OCI-M2 (cell line): ENCODE results near the gene CNTRL.
"Not testable (repeated sequence)": the region's sequence is repeated elsewhere in the genome, so short reads cannot be mapped to it uniquely, and the experiment has no call there.

Experiments used
- DNase-seq: peaks from one replicate; lab custom pipeline; 2025; ENCODE audit not compliant: unreplicated experiment; lab: John Stamatoyannopoulos, UW

The CNTRL gene

GRCh38 chr9:121069396-121069795 is 5.4 kb upstream of the CNTRL start:
- no peak for DNase-seq

GRCh38 chr9:121071370-121071755 is 3.4 kb upstream of the CNTRL start:
- DNase-seq = no peak

- DNase-seq = no peak
Observed at GRCh38 chr9:121071756-121072421, 2.9 kb upstream of the CNTRL start.

GRCh38 chr9:121073038-121073437 is 1.7 kb upstream of the CNTRL start:
- DNase-seq = no peak

GRCh38 chr9:121075251-121076036 is 689 bp downstream of the CNTRL start:
- no peak for DNase-seq

- DNase-seq = no peak
Observed at GRCh38 chr9:121082075-121082474, 7.3 kb downstream of the CNTRL start.

- DNase-seq = no peak
Observed at GRCh38 chr9:121085661-121086060, 10.9 kb downstream of the CNTRL start.

- DNase-seq = no peak
Observed at GRCh38 chr9:121088576-121088975, 13.8 kb downstream of the CNTRL start.

GRCh38 chr9:121090743-121091142 is 16.0 kb downstream of the CNTRL start:
- not testable (repeated sequence) for DNase-seq

- DNase-seq = no peak
Observed at GRCh38 chr9:121095057-121095456, 20.3 kb downstream of the CNTRL start.

GRCh38 chr9:121098567-121099198 is 23.9 kb downstream of the CNTRL start:
- no peak for DNase-seq

GRCh38 chr9:121104054-121104453 is 29.3 kb downstream of the CNTRL start:
- DNase-seq = not testable (repeated sequence)

GRCh38 chr9:121105531-121105930 is 30.8 kb downstream of the CNTRL start:
- no peak for DNase-seq

- no peak for DNase-seq
Observed at GRCh38 chr9:121107029-121107428, 32.3 kb downstream of the CNTRL start.

- DNase-seq = no peak
Observed at GRCh38 chr9:121107881-121108280, 33.1 kb downstream of the CNTRL start.

- no peak for DNase-seq
Observed at GRCh38 chr9:121115466-121115865, 40.7 kb downstream of the CNTRL start.

- DNase-seq = no peak
Observed at GRCh38 chr9:121118266-121118665, 43.5 kb downstream of the CNTRL start.

GRCh38 chr9:121120386-121120785 is 45.6 kb downstream of the CNTRL start:
- no peak for DNase-seq

- peak; percentile 60 for DNase-seq
Observed at GRCh38 chr9:121121582-121122087, 46.9 kb downstream of the CNTRL start.

- DNase-seq = no peak
Observed at GRCh38 chr9:121122246-121123032, 47.7 kb downstream of the CNTRL start.
